Measurements from ENCODE around the gene ZNF256.

ZNF256 gene

DNA sequence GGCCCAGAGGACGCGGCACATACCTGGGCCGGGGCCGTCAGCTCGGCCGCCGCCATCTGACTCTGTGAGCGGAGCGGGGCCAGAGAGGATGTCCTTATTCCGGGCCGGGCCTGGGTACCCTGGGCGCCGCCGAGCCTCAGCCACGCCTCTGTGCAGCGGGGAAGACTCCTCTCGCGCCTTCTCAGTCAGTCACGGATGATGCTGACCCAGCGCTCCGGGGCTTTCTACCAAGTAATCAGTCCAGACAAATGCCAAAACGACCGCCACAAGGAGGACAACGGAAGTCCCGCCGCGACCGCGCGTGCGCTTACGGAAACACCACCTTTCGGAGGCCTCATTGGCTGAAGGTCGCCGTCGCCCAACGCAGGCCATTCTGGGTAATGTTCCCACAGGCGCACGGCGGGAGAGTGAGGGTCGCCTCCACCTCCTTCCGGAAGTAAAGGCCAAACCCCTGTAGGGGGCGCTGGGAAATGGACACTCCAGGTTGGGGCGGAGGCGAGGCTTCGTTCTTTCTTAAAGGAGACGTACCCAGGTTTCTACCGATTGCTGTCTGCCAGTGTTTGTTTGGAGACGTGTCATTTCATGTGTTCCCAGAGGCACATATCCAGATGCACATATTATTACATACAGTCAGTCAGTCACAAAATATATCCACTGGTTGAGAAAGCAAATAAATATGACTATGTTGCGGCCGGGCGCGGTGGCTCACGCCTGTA, at the start of gene ZNF256:
ZNF256 (minus strand) TSS at position 288 of the 716 bp plus-strand sequence; CDS start at position 56, 232 bp downstream.
- peak; percentile 87 to 97 for DNase-seq

DNA sequence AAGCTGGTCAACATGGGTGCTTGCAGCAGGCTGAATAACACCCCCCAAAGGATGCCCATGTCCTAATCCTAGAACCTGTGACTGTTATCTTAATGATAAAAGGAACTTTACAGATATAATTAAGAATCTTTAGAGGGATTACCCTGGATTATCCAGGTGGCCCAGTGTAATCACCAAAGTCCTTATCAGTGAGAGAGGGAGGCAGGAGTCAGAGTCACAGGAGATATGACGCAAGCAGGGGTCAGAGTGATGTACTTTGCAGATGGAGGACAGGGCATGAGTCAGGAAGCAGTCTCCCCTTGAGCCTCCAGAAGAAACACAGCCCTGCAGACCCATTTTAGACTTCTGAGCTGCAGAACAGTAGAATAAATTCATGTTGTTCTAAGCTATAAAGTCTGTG, 45.3 kb upstream of the ZNF256 start:
- no peak for DNase-seq

DNA sequence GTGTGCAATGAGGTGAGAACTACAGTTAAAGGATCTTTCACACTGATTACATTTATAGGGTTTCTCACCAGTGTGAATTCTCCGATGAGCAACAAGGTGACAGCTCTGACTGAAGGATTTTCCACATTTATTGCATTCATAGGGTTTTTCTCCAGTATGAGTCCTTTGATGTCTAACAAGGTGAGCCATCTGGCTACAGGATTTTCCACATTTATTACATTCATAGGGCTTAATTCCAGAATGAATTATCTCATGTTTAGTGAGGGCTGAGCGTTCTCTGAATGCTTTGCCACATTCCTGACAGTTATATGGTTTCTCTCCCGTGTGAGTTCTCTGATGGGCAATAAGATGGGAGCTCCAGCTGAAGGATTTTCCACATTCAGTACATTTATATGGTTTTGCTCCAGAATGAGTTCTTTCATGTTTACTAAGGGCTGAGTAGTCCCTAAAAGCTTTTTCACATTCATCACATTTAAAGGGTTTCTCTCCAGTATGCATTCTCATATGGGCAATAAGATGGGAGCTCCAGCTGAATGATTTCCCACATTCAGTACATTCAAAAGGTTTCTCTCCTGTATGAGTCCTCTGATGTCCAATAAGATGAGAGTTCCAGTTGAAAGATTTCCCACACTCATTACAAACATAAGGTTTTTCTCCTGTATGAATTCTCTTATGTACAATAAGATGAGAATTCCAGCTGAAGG, 31.2 kb upstream of the ZNF256 start:
- no peak for DNase-seq

DNA sequence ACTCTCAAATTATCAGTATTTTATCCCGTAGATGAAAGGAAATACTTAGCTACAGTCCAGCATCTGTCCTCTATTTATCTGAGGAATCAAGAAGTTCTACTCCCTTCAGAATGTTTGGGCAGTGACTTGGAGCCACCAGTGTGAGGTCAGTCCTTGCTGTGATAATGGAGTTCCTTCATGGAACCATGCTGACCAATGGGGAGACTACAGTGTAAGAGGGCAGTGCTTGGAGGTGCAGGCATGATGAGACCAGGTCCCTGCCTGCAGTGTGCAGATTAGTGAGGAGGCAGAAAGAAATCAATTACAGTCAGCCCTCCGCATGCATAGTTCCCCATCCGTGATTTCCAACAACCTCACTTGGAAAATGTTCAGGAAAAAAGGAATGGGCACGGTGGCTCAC, 26.9 kb upstream of the ZNF256 start, which contains the start of gene C19orf18:
C19orf18 (minus strand) TSS at position 101 of the 400 bp plus-strand sequence. CDS start 102 bp downstream, outside the sequence.
- DNase-seq = no peak

DNA sequence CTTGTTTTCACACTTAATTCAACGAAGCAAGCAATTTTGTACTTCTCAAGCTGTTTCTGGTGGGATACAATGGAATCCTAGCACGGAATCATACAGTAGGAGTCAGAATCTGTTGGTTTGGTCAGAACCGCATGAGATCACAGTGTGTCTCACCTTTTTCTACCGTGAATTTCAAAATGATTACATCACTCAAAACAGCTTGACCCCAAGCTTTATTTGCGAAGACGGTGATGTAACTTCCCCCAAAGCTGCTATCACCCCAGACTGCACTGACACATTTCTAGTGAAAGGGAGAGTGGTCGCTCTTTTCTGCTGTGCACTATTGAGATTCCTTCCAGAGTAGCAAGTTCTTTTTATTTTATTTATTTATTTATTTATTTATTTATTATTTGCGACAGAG, 17.3 kb upstream of the ZNF256 start:
- no peak for DNase-seq

DNA sequence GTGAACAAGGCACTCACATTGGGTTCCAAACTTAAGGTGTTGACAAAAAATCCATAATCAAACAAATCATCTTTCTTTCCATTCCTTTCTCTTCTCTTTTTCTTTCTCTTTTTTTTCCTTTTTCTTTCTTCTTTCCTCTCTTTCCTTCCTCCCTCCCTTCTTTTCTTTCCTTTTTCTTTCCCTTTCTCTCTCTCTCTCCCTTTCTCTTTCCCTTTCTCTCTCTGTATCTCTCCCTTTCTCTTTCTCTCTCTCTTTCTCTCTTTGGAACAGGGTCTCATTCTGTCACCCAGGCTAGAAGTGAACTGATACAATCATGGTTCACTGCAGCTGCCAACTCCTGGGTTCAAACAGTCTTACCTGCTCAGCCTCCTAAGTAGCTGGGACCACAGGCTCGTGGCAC, 14.3 kb upstream of the ZNF256 start:
- DNase-seq = no peak

DNA sequence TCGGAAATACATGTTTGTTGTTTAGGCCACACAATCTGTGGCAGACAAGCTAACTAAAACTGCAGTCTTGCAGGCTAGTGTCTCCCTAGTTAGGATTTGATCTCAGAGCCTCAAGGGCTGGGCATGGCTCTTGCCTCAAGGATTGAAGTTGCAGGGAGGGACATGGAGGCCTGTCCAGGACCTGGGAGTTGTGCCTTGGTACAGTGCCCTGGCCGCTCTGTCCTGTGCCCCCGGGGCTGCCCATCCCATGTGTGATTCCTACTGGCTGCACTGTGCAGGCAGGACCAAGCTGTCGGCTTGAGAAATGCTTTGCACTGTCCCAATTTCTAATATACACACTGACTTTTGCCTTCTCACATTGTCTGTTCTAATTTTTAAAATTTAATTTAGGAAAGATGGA, 7.5 kb upstream of the ZNF256 start:
- DNase-seq = no peak

DNA sequence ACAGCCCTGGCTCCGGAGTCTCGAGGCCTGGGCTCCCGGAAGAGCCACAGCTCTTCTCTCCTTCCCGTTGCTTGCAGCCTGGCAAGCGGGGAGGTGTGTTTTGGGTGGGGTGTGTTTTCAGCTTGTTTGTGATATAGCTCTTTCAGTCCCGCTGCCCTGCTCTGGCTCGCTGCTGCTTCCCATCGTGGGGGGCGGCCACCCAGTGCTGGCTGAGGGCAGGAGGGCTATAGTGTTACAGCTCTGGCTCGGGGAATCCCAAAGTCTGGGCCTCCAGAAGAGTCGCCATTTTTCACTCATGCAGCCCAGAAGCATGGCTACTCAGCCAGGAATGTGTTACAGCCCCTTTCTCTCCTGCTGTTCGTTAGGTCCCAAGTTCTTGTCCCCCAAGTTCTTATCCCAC, 2.2 kb upstream of the ZNF256 start:
- no peak for DNase-seq

DNA sequence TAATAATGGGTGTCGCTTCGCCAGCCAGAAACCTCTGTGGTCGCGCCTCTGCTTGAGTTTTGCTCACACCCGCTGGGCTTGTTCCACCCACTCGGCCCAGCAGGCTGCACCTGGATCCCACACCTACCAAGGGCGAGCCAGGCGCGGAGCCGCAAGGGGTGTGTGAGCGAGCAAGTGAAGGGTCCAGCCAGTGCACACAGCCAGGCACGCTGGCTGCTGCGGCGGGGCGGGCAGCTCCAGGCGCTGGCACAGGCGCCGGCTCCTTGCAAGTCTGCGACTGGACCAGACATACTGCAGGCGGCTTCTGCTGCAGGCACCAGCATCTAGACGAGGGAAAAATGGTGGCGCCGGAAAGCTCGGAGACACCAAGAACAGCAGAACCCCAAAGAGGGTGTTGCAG, 1.8 kb upstream of the ZNF256 start:
- no peak for DNase-seq

DNA sequence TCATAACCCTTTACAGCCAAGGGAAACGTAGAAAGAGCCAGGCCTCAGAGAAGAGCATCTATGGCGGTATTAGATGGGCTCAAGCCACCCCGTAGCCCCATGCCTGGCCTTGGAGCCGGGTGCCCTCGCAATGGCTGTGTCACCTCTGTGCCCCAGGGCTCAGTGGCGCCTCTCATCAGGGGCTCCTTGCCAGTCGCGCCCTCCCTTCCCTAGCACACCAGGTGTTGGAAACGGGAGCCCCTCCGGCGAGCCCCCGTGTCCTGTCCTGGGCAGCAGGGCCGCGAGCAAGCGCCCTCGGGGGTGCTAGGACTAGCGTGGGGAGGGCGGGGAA, 453 bp downstream of the ZNF256 start:
- DNase-seq = no peak

DNA sequence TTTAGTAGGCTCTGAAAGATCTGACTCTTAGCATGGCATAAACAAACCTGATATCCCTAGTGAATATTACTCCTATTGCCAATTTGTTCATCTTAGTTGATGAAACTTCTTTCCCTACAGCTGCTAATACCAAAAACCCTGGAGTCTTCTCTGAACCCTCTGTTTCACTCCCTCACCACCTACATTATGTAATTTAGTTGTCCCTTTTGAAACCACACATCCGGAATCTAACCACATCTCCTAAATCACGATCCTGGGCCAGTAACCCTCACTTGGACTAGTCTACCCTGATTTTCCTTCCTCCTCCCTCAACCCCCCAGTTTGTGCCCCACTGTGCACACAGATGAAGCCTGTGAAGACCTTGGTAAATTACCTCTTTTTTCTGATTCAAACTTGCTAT, 1.2 kb downstream of the ZNF256 start:
- no peak for DNase-seq

DNA sequence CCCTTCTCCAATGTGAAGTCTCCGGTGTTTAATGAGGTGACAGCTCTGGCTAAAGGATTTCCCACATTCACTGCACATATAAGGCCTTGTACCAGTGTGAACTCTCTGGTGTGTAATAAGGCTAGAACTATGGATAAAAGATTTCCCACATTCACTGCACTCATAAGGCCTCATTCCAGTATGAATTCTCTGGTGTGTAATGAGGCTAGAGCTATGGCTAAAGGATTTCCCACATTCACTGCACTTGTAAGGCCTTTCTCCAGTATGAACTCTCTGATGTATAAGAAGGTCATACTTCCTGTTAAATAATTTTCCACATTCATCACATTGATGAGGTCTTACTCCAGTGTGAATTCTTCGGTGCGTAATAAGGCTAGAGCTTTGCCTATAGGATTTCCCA, 5.9 kb downstream of the ZNF256 start:
- no peak for DNase-seq

DNA sequence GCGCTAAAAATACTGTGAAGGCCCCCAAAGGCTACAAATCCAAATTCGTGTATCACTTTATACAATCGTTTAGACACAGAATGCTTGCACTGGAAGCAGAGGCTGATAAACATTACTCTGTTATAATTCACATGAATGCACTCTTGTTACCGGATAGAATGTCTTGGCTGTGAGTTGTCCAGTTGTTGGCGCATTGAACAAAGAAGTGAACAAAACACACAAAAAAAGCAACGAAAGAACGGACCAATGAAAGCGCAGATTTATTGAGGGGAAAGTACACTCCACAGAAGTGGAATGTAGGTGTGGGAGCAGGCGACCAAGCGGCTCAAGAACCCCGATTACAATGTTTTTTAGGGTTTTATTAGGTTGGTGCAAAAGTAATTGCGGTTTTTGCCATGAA, 11.8 kb downstream of the ZNF256 start:
- DNase-seq = no peak

DNA sequence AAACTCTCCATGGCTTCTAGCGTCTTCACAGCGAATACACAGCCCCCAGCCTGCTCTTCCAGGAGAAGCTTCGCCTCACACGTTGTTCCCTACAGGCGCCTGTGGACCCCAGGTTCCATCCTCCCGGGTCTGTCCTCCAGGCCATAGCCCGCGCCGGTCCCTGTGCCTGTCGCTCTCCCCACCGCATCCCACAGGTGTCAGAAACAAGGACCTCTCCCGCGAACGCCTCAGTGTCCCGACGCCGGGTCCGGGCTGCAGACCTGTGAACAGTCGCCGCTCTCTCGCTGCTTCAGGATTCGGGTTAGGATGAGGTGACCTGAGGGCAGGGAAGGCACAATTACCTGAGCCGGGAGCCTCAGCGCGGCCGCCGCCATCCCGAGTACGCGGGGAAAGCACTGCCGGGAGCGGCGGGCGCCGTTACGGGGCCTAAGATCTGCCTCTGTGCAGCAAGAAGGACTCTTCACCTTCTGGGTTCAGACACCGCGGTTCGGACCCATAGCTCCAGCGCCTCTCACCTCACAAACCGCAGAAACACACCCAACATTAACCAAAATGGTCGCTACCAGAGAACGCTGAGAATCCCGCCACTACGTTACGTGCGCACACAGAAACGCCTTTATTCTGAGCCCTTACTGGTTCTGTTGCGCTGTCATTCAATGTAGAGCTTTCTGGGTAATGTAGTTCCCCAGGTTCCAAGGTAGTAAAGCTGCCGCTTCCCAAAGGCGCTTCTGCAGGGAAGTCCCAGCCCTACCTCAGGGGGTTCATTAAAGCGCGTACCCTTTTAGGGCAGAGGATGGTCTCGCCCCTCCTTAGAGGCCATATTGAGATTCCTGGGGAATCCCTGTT, 12.5 kb downstream of the ZNF256 start, which contains the start of gene ZNF418:
ZNF418 (minus strand) TSS at position 583 of the 846 bp plus-strand sequence. CDS start 1,580 bp downstream, outside the sequence.
- peak; percentile 41 to 83 for DNase-seq

DNA sequence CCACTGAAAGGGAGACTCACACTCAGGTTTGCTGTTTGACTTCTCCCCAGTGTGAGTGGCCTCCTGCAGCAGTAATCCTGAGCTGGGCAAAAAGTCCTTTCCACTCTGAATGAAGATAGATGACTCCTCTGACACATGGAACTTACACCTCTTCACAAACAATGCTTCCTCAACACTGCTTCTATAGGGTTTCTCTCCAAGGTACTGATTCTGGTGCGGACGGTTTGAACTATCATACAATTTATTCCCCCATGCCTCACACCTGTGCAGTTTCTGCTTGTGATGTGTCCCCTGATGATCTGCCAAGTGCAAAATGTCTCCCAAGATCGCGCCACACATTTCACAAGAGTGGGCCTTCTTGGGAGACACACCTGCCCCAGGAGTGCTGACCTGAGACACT, 19.9 kb downstream of the ZNF256 start:
- DNase-seq = no peak

DNA sequence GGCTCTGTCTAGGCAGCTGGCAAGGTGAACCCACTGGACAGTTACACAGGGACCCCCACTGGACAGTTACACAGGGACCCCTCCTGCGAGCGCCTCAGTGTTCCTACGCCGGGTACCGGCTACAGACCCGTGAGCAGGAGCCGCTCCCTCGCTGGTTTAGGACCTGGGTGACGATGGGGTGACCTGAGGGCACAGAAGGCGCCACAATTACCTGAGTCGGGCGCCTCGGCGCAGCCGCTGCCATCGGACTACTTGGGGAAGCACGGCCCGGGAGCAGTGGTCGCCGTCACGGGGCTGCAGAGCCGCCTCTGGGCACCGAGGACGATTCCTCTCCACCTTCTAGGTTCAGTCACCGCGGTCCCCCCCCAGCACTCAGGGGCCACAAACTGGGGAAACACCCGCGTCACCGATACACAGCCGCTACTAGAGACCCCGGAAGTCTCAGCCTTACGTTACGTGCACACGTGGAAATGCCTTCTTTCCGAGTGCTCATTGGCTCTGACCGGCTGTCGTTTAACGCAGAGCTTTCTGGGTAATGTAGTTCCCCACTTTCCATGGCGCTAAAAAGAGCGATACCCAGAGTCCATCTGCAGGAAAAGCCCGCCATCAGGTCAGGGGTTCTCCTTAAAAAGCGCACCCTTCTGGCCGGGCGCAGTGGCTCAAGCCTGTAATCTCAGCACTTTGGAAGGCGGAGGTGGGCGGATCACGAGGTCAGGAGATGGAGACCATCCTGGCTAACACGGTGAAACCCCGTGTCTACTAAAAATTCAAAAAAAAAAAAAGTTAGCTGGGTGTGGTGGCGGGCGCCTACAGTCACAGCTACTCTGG, 31.1 kb downstream of the ZNF256 start, which contains the start of gene ZNF417:
ZNF417 (minus strand) TSS at position 425 of the 828 bp plus-strand sequence; CDS start at position 244, 181 bp downstream.
- DNase-seq = peak; percentile 73 to 88

DNA sequence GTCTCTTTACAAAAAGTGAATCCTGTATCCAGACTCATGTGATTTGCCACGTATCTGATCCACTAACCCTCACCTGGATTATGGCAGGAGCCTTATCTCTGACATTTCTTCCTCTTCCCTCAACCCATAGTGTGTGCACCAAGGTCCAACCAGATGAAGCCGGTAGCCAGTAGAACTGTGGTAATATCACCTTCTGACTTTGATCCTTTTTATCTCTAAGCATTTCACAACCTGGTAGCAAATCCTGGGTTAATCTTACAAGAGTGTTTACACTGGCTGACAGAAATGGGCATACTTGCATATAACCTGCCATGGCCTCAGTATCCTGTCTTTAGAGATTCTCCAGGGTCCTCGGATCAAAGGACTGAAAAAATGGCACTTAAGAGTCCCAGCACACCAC, 33.0 kb downstream of the ZNF256 start:
- DNase-seq = no peak

DNA sequence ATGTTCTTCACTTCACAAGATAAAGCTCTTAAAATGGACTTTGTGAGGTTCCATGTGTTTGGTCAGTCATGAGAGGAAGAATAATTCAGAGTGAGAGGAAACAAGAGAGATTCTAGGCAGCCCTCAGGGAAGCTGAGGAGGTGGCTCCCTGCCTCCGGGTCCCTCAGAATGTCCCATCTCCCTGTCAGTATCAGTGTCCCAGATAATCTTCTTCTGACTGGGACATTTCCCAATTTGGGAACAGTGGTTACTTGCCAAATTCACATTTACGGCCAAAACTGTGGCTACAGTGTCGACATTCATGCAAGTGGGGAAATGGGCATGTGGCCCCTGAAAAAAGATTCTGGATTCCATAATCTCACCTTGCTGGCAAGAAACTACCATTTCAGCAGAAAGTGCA, 40.1 kb downstream of the ZNF256 start:
- no peak for DNase-seq

DNA sequence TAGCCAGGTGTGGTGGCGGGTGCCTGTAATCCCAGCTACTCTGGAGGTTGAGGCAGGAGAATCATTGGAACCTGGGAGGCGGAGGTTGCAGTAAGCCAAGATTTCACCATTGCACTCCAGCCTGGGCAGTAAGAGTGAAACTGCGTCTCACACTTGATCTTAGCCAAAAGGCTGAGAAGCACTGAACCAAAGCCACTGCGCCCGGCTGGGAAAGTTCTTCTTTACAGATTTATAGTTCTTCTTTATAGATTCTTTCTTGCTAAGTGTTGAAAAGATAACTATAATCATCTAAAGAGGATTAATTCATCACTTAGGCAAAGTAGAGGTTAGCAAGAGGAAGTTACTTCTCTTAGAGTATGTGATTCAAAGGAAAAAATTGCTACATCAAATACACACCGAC, 42.2 kb downstream of the ZNF256 start:
- no peak for DNase-seq

DNA sequence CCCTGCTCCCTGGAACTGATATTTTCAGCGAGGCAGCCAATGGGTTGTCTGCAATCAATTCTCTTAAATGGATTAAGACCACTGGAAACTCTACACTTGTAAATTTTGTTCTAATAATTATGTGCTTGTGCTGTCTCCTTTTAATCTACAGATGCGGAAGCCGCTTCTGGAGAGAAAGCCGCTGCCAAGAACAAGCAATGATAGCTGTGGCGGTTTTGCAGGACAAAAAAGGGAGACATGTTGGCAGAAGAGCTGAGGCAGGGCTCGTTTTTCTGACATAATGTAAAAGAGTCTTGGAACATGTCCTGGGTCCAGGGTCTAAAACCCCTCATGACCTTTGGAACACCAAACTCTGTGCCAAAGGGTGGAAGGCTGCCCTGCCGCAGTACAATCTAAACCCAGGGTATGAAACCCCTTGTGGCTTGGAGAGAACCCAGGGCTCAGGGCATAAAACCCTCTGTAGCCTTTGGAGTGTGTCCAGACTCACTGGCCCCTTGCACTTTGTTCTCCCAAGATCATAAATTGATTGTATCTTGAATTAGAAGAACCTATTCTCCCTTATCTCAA, 43.8 kb downstream of the ZNF256 start:
- no peak for DNase-seq

DNA sequence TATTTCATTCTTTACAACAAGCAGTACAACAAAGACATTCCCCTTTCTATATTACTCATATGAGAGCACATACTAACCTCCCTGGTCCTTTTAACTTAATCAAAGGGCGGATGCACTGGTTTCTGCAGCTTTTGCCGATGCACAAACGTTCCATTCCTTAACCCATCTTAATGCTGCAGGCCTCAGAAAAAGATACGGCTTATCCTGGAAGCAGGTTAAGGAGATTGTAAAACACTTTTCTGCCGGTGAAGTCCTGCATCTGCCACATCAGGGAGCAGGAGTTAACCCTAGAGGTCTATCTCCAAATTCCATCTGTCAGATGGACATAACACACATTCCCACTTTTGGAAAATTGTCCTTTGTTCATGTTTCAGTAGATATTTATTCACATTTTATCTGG, 47.2 kb downstream of the ZNF256 start:
- DNase-seq = no peak
